SK-N-SH treated with all-trans-retinoic acid at 6 μM for 48 hours (cell line): ENCODE data around the gene MINDY2.
A peak's percentile ranks its signal among the peaks of the same experiment; 100 is the strongest.

Experiments used
- ATAC-seq: fragments of 200-7000 bp; cut with Tn5 transposase; 3 replicates; pipeline ENCODE4 v1.9.1; 2020; ENCODE audit warnings: mild to moderate bottlenecking, moderate library complexity
- ARNTL ChIP-seq: fragments of 450-650 bp; formaldehyde crosslinking; IDR thresholded peaks from 2 replicates; pipeline ENCODE4 v1.5.0; 2020; ENCODE audit warnings: low read depth, mild to moderate bottlenecking, moderate library complexity, borderline replicate concordance
- CSDC2 ChIP-seq: fragments of 250-450 bp; sonication (Bioruptor Pico); IDR thresholded peaks from 2 replicates; pipeline ENCODE4 v1.5.0; 2020; ENCODE audit warnings: mild to moderate bottlenecking, moderate library complexity
- GLIS3 ChIP-seq: fragments of 250-450 bp; sonication (Bioruptor Pico); IDR thresholded peaks from 2 replicates; pipeline ENCODE4 v1.5.0; 2020; ENCODE audit warnings: mild to moderate bottlenecking, moderate library complexity
- ISL1 ChIP-seq: fragments of 250-450 bp; sonication (Bioruptor Pico); IDR thresholded peaks from 2 replicates; pipeline ENCODE4 v2.1.2; 2022; ENCODE audit warnings: mild to moderate bottlenecking, moderate library complexity
- OSR1 ChIP-seq: fragments of 250-450 bp; sonication (Bioruptor Pico); IDR thresholded peaks from 2 replicates; pipeline ENCODE4 v1.8.0; 2022; ENCODE audit warnings: moderate library complexity, mild to moderate bottlenecking, inconsistent platforms
- PPARA ChIP-seq: fragments of 250-450 bp; sonication (Bioruptor Pico); IDR thresholded peaks from 2 replicates; pipeline ENCODE4 v1.5.0; 2020; ENCODE audit warnings: mild to moderate bottlenecking, borderline replicate concordance
- RARB ChIP-seq: fragments of 250-450 bp; sonication (Bioruptor Pico); IDR thresholded peaks from 2 replicates; pipeline ENCODE4 v1.8.0; 2021; ENCODE audit warnings: mild to moderate bottlenecking, moderate library complexity
- SNAI2 ChIP-seq: fragments of 250-450 bp; sonication (Bioruptor Pico); IDR thresholded peaks from 2 replicates; pipeline ENCODE4 v1.5.0; 2020; ENCODE audit warnings: mild to moderate bottlenecking, moderate library complexity
- TCF4 ChIP-seq: fragments of 250-450 bp; sonication (Bioruptor Pico); IDR thresholded peaks from 2 replicates; pipeline ENCODE4 v1.8.0; 2021; ENCODE audit warnings: mild to moderate bottlenecking, moderate library complexity, borderline replicate concordance
- TOX ChIP-seq: fragments of 250-450 bp; sonication (Bioruptor Pico); IDR thresholded peaks from 2 replicates; pipeline ENCODE4 v1.8.0; 2021; ENCODE audit warnings: mild to moderate bottlenecking, moderate library complexity, borderline replicate concordance
- ZC3H10 ChIP-seq: fragments of 250-450 bp; sonication (Bioruptor Pico); IDR thresholded peaks from 2 replicates; pipeline ENCODE4 v1.5.1; 2021; ENCODE audit warnings: mild to moderate bottlenecking, moderate library complexity
- ZFP3 ChIP-seq: fragments of 250-450 bp; sonication (Bioruptor Pico); IDR thresholded peaks from 2 replicates; pipeline ENCODE4 v1.5.0; 2020; ENCODE audit warnings: mild to moderate bottlenecking, moderate library complexity
- ZFP30 ChIP-seq: fragments of 450-650 bp; formaldehyde crosslinking; IDR thresholded peaks from 2 replicates; pipeline ENCODE4 v1.5.0; 2022; ENCODE audit warnings: mild to moderate bottlenecking, moderate library complexity
- ZNF565 ChIP-seq: fragments of 450-650 bp; formaldehyde crosslinking; conservative IDR thresholded peaks from 2 replicates; pipeline ENCODE4 v1.5.0; 2020; ENCODE audit warnings: low read depth, mild to moderate bottlenecking, moderate library complexity
- ZNF8 ChIP-seq: fragments of 450-650 bp; formaldehyde crosslinking; IDR thresholded peaks from 2 replicates; pipeline ENCODE4 v1.5.0; 2020; ENCODE audit warnings: mild to moderate bottlenecking, moderate library complexity
- TF ChIP-seq, protein P1 (sequence below): fragments of 250-450 bp; sonication (Bioruptor Pico); IDR thresholded peaks from 2 replicates; pipeline ENCODE4 v1.8.0; 2020; ENCODE audit warnings: mild to moderate bottlenecking, moderate library complexity, borderline replicate concordance
- TF ChIP-seq, protein P2 (sequence below): fragments of 250-450 bp; sonication (Bioruptor Pico); IDR thresholded peaks from 2 replicates; pipeline ENCODE4 v1.5.0; 2020; ENCODE audit warnings: mild to moderate bottlenecking, moderate library complexity
- TF ChIP-seq, protein P3 (sequence below): fragments of 250-450 bp; sonication (Bioruptor Pico); IDR thresholded peaks from 2 replicates; pipeline ENCODE4 v1.5.1; 2020; ENCODE audit warnings: low read depth, mild to moderate bottlenecking, moderate library complexity
- TF ChIP-seq, protein P4 (sequence below): fragments of 250-450 bp; sonication (Bioruptor Pico); IDR thresholded peaks from 2 replicates; pipeline ENCODE4 v1.5.1; 2021; ENCODE audit warnings: mild to moderate bottlenecking, moderate library complexity

The MINDY2 gene, protein sequence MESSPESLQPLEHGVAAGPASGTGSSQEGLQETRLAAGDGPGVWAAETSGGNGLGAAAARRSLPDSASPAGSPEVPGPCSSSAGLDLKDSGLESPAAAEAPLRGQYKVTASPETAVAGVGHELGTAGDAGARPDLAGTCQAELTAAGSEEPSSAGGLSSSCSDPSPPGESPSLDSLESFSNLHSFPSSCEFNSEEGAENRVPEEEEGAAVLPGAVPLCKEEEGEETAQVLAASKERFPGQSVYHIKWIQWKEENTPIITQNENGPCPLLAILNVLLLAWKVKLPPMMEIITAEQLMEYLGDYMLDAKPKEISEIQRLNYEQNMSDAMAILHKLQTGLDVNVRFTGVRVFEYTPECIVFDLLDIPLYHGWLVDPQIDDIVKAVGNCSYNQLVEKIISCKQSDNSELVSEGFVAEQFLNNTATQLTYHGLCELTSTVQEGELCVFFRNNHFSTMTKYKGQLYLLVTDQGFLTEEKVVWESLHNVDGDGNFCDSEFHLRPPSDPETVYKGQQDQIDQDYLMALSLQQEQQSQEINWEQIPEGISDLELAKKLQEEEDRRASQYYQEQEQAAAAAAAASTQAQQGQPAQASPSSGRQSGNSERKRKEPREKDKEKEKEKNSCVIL

DNA sequence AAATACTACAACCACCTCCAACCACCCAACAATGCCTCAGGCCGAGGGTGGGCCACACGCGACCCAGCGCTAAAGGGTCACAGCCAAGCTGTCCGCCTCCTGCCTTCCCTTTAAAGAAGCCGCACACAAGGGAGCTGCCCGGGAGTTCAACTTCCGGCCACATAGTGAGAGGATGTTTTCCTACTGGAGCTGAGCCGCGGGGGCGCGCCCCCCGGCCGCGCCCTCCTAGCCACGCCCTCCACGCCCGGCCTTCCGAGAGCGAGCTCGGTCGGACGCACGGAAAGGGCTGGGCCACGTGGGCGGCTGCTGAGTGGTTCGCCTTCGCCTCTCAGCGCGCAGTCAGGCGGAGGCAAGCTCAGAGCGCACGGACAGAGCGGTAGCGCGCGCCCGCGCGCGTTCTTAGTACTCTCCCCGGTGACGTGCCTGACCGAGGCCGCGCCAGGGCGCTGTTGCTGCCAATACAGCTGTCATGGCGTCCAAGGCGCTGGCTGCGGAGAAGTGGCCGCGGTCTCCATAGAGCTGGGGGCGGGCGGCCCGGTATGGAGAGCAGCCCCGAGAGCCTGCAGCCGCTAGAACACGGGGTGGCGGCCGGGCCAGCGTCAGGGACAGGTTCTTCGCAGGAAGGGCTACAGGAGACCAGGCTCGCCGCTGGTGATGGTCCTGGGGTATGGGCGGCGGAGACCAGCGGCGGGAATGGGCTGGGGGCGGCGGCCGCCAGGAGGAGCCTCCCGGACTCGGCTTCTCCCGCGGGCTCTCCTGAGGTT lies at the start of gene MINDY2:
Gene MINDY2 (plus strand): TSS at position 446 of the 764 bp plus-strand sequence. CDS start 94 bp downstream, at position 540.
- TF ChIP-seq, protein P1, sequence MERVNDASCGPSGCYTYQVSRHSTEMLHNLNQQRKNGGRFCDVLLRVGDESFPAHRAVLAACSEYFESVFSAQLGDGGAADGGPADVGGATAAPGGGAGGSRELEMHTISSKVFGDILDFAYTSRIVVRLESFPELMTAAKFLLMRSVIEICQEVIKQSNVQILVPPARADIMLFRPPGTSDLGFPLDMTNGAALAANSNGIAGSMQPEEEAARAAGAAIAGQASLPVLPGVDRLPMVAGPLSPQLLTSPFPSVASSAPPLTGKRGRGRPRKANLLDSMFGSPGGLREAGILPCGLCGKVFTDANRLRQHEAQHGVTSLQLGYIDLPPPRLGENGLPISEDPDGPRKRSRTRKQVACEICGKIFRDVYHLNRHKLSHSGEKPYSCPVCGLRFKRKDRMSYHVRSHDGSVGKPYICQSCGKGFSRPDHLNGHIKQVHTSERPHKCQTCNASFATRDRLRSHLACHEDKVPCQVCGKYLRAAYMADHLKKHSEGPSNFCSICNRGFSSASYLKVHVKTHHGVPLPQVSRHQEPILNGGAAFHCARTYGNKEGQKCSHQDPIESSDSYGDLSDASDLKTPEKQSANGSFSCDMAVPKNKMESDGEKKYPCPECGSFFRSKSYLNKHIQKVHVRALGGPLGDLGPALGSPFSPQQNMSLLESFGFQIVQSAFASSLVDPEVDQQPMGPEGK (CRISPR knock-in tag): no peak
- TF ChIP-seq, protein P2, sequence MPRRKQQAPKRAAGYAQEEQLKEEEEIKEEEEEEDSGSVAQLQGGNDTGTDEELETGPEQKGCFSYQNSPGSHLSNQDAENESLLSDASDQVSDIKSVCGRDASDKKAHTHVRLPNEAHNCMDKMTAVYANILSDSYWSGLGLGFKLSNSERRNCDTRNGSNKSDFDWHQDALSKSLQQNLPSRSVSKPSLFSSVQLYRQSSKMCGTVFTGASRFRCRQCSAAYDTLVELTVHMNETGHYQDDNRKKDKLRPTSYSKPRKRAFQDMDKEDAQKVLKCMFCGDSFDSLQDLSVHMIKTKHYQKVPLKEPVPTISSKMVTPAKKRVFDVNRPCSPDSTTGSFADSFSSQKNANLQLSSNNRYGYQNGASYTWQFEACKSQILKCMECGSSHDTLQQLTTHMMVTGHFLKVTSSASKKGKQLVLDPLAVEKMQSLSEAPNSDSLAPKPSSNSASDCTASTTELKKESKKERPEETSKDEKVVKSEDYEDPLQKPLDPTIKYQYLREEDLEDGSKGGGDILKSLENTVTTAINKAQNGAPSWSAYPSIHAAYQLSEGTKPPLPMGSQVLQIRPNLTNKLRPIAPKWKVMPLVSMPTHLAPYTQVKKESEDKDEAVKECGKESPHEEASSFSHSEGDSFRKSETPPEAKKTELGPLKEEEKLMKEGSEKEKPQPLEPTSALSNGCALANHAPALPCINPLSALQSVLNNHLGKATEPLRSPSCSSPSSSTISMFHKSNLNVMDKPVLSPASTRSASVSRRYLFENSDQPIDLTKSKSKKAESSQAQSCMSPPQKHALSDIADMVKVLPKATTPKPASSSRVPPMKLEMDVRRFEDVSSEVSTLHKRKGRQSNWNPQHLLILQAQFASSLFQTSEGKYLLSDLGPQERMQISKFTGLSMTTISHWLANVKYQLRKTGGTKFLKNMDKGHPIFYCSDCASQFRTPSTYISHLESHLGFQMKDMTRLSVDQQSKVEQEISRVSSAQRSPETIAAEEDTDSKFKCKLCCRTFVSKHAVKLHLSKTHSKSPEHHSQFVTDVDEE (CRISPR knock-in tag): 0 out of 2 replicates have a peak, but pooled peaks have one; percentile 29
- TF ChIP-seq CSDC2 (CRISPR knock-in tag): peak; percentile 26; the same call in 1 of the 2 replicates
- peak; percentile 97 for ATAC-seq

DNA sequence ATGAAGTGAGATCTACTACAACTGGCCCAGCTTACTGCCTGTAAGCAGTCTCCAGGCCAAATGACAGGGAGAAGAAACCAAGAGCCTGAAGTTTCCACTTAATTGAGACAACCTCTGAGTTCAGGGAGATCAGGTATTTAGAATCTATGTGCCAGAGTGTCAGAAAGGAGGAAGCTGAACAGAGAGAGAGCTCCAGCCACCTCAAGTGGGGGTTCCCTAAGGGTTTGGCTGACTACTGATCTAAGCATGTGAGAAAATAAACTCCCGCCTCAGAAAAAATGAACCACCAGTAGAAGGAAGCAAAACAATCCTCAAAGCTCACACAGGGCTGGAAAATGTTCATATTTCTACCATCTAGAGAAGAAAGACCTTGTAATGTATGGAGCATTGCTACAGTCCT lies 46.6 kb upstream of the MINDY2 start:
- no peak for ATAC-seq

DNA sequence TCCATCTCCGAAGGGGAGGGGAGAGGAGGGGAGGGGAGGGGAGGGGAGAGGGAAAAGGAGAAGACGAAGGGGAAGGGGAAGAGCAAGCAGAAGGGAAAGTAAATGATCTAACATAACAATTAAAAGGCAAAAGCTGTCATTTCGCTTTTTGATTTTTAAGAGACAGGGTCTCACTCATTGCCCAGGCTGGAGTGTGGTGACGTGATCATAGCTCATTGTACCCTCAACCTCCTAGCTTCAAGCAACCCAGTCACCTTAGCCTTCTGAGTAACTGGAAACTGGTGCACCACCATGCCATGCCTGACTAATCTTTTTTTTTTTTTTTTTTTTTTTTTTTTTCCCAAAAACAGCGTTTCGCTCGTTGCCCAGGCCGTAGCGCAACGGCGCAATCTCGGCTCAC lies 44.2 kb upstream of the MINDY2 start:
- TF ChIP-seq, protein P3, sequence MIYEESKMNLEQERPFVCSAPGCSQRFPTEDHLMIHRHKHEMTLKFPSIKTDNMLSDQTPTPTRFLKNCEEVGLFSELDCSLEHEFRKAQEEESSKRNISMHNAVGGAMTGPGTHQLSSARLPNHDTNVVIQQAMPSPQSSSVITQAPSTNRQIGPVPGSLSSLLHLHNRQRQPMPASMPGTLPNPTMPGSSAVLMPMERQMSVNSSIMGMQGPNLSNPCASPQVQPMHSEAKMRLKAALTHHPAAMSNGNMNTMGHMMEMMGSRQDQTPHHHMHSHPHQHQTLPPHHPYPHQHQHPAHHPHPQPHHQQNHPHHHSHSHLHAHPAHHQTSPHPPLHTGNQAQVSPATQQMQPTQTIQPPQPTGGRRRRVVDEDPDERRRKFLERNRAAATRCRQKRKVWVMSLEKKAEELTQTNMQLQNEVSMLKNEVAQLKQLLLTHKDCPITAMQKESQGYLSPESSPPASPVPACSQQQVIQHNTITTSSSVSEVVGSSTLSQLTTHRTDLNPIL (CRISPR knock-in tag): no peak
- TF ChIP-seq CSDC2 (CRISPR knock-in tag): no peak
- TF ChIP-seq, protein P4, sequence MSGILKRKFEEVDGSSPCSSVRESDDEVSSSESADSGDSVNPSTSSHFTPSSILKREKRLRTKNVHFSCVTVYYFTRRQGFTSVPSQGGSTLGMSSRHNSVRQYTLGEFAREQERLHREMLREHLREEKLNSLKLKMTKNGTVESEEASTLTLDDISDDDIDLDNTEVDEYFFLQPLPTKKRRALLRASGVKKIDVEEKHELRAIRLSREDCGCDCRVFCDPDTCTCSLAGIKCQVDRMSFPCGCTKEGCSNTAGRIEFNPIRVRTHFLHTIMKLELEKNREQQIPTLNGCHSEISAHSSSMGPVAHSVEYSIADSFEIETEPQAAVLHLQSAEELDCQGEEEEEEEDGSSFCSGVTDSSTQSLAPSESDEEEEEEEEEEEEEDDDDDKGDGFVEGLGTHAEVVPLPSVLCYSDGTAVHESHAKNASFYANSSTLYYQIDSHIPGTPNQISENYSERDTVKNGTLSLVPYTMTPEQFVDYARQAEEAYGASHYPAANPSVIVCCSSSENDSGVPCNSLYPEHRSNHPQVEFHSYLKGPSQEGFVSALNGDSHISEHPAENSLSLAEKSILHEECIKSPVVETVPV: no peak
- TF ChIP-seq ZNF565: no peak
- no peak for TF ChIP-seq PPARA
- TF ChIP-seq ZC3H10 (CRISPR knock-in tag): no peak
- no peak for TF ChIP-seq RARB (CRISPR knock-in tag)
- TF ChIP-seq ZFP3: no peak
- TF ChIP-seq SNAI2: no peak
- no peak for TF ChIP-seq OSR1 (CRISPR knock-in tag)
- TF ChIP-seq ZFP30: no peak
- no peak for TF ChIP-seq TOX
- TF ChIP-seq, protein P2 (CRISPR knock-in tag): no peak
- TF ChIP-seq ISL1 (CRISPR knock-in tag): no peak
- TF ChIP-seq ZNF8 (CRISPR knock-in tag): no peak
- no peak for ATAC-seq

More for the DNA sequence above, 46.6 kb upstream of the MINDY2 start:
- no peak for TF ChIP-seq ZFP30
- no peak for TF ChIP-seq TCF4 (CRISPR knock-in tag)
- TF ChIP-seq ZNF565: no peak
- no peak for TF ChIP-seq RARB (CRISPR knock-in tag)
- TF ChIP-seq, protein P4: no peak
- no peak for TF ChIP-seq ISL1 (CRISPR knock-in tag)
- no peak for TF ChIP-seq GLIS3
- TF ChIP-seq TOX: no peak
- no peak for TF ChIP-seq ARNTL
